Measurements from ENCODE around the gene ECE1. TPM values are rescaled to one million over a fixed set of nuclear protein-coding genes. Genes with fewer than 3 reads are reported as not detected.

ECE1 gene
- total RNA-seq, 4 donors from 2014 or later: 45.6 to 175 (median 59.1) TPM

GRCh38 chr1:21262293-21263051 lies 27.8 kb downstream of the ECE1 start:
- intact Hi-C loops (cut with DNase I; ENCODE audit: low total_unique reads): loop anchor here (5.0 kb wide), 1 partner anchor 80 kb away; no protein-coding TSS in a partner anchor
- no peak overlapping the region for H3K4me3 ChIP-seq
- DNase-seq: peak; percentile 81 to 82
- H3K36me3 ChIP-seq: no peaks in the 10 kb centered on the region
- H3K27me3 ChIP-seq: no peaks in the 10 kb centered on the region
- H3K27ac ChIP-seq: peak overlapping the region; percentile 84 to 88
- TF ChIP-seq POLR2A (IDR thresholded peaks at IDR 0.05) (no peak), CTCF (IDR thresholded peaks at IDR 0.05) (peak in 1 of 4 experiments; percentile 5)
- peaks cover 0 to 30% of the 10 kb centered on the region in 2 donors for H3K4me1 ChIP-seq
- no peaks in the 10 kb centered on the region for H3K9me3 ChIP-seq

GRCh38 chr1:21261551-21262292 lies 28.5 kb downstream of the ECE1 start:
- Histone ChIP-seq H3K36me3 (no peaks in the 10 kb centered on the region), H3K9me3 (no peaks in the 10 kb centered on the region), H3K27ac (peak overlapping the region; percentile 84 to 88), H3K4me3 (no peak overlapping the region), H3K27me3 (no peaks in the 10 kb centered on the region), H3K4me1 (peaks cover 0 to 30% of the 10 kb centered on the region in 2 donors)
- intact Hi-C loops (cut with DNase I; ENCODE audit: low total_unique reads): loop anchor here (5.0 kb wide), 1 partner anchor 81 kb away; no protein-coding TSS in a partner anchor
- TF ChIP-seq POLR2A (IDR thresholded peaks at IDR 0.05) (peak; percentile 10 to 26), CTCF (IDR thresholded peaks at IDR 0.05) (peak in 1 of 4 experiments; percentile 2)
- DNase-seq: peak; percentile 70 to 82

DNA sequence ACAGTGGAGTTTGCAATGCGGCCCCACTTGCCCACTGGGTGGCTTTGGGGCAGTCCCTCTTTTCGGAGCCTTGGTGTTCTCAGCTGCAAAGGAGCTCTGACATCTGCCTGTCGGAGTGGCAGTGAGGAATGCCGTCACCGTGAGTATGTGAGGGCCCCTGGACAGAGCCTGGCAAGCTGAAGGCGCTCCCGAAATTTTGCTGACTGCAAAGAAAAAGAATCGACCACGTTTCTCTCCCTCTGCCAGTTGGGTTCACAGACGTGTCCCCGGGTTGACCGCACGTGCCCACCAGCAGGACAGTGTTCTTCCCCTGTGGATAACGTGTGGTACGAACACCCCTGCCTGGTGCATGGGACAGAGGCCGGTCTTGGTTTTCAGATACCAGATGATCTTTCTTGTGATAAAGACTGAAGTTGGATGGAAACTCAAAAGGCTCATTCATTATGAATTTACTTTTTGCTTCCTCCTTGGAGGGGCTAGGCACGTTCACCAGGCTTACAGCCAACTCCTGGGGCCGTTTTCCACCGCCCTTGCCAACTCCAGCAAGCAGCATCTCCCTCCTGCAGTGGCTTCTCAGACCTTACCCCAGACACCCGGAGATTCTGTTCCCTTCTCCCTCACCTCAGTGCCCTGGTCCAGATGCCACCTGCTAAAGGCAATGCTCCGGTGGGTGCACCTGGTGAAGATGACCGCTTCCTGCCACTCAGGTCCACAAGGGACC lies 29.7 kb downstream of the ECE1 start:
- H3K27me3 ChIP-seq: no peaks in the 10 kb centered on the region
- no peaks in the 10 kb centered on the region for H3K9me3 ChIP-seq
- TF ChIP-seq POLR2A (IDR thresholded peaks at IDR 0.05): no peak
- no peak for TF ChIP-seq CTCF (IDR thresholded peaks at IDR 0.05)
- no peak for DNase-seq
- H3K4me3 ChIP-seq: no peak overlapping the region
- intact Hi-C loops (cut with DNase I; ENCODE audit: low total_unique reads): loop anchor here (5.0 kb wide), 1 partner anchor 82 kb away; no protein-coding TSS in a partner anchor
- H3K27ac ChIP-seq: peak overlapping the region; percentile 84 to 88
- H3K36me3 ChIP-seq: no peaks in the 10 kb centered on the region
- peaks cover 0 to 30% of the 10 kb centered on the region in 2 donors for H3K4me1 ChIP-seq

DNA sequence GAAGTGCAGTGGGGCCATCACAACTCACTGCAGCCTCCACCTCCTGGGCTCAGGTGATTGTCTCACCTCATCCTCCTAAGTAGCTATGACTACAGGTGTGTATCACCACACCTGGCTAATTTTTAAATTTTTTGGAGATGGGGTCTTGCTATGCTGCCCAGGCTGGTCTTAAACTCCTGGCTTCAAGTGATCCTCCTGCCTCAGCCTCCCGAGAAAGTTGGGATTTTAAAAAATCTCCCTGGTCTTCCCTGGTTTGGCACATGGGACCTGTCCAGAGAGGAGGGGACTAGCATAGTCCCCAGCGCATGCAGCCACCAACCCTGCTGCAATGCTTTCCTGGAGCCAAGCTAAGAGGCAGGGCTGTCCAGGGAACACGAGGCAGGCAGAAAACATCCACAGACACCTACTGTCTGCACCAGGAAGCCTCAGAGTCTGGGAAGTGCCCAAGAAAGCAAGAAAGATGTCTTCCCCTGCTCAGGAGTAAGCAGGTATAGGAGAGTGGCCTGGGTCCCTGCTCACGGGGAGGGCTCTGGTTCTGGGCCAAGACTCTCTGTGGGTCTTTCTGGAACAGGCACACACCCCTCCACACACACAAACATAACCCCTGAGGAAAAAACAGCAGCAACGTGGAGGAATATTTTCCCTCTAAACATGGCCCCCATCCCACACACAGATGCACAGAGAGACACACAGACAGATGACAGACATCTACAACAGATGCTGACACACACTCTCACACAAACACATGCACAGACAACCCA lies 30.8 kb downstream of the ECE1 start:
- no peaks in the 10 kb centered on the region for H3K36me3 ChIP-seq
- no peak for TF ChIP-seq CTCF (IDR thresholded peaks at IDR 0.05)
- TF ChIP-seq POLR2A (IDR thresholded peaks at IDR 0.05): no peak
- peaks cover 0 to 30% of the 10 kb centered on the region in 2 donors for H3K4me1 ChIP-seq
- DNase-seq: no peak
- no peak overlapping the region for H3K27ac ChIP-seq
- H3K4me3 ChIP-seq: no peak overlapping the region
- no peaks in the 10 kb centered on the region for H3K27me3 ChIP-seq
- H3K9me3 ChIP-seq: no peaks in the 10 kb centered on the region
- intact Hi-C loops (cut with DNase I; ENCODE audit: low total_unique reads): loop anchor here (5.0 kb wide), 2 partner anchors 83 to 108 kb away; no protein-coding TSS in a partner anchor

Measured in uterus (tissue), 4 donors.